ENCODE measurements around the gene DOK5.
"Not testable (repeated sequence)": the region's sequence is repeated elsewhere in the genome, so short reads cannot be mapped to it uniquely, and the experiment has no call there.

The DOK5 gene

GRCh38 chr20:54432966-54433365, 42.4 kb upstream of the DOK5 start:
- Histone ChIP-seq H3K4me3 (ENCODE audit: low read length) (no peak overlapping the region), H4K20me1 (ENCODE audit: control insufficient read depth, insufficient read depth, low read depth, low read length) (no peaks in the 10 kb centered on the region), H3K9me3 (ENCODE audit: control insufficient read depth, insufficient read depth, low read length) (no peaks in the 10 kb centered on the region), H3K27ac (ENCODE audit: low read depth, low read length) (no peak overlapping the region), H3K36me3 (ENCODE audit: control insufficient read depth, low read length) (no peaks in the 10 kb centered on the region), H3F3A (ENCODE audit: control insufficient read depth, insufficient read depth) (no peaks in the 10 kb centered on the region), H3K79me2 (ENCODE audit: control insufficient read depth, low read length) (no peaks in the 10 kb centered on the region), H3K4me2 (ENCODE audit: low read length) (no peak overlapping the region), H3K9me2 (replicated peaks; ENCODE audit: control insufficient read depth, low read length) (no peaks in the 10 kb centered on the region), H3K27me3 (ENCODE audit: control insufficient read depth, low read length) (no peaks in the 10 kb centered on the region), H3K4me1 (ENCODE audit: control insufficient read depth, low read length) (no peaks in the 10 kb centered on the region)
- no peak for TF ChIP-seq CTCF (IDR thresholded peaks at IDR 0.05; ENCODE audit: low read depth, low read length, poor library complexity, severe bottlenecking)
- TF ChIP-seq EZH2phosphoT487 (IDR thresholded peaks at IDR 0.05; ENCODE audit: borderline replicate concordance, low read length), result no peak

- Histone ChIP-seq H3F3A (ENCODE audit: control insufficient read depth, insufficient read depth) (no peaks in the 10 kb centered on the region), H3K4me2 (ENCODE audit: low read length) (no peak overlapping the region), H4K20me1 (ENCODE audit: control insufficient read depth, insufficient read depth, low read depth, low read length) (no peaks in the 10 kb centered on the region), H3K36me3 (ENCODE audit: control insufficient read depth, low read length) (no peaks in the 10 kb centered on the region), H3K27ac (ENCODE audit: low read depth, low read length) (no peak overlapping the region), H3K27me3 (ENCODE audit: control insufficient read depth, low read length) (no peaks in the 10 kb centered on the region), H3K9me2 (replicated peaks; ENCODE audit: control insufficient read depth, low read length) (no peaks in the 10 kb centered on the region), H3K4me1 (ENCODE audit: control insufficient read depth, low read length) (no peaks in the 10 kb centered on the region), H3K79me2 (ENCODE audit: control insufficient read depth, low read length) (no peaks in the 10 kb centered on the region), H3K4me3 (ENCODE audit: low read length) (no peak overlapping the region), H3K9me3 (ENCODE audit: control insufficient read depth, insufficient read depth, low read length) (no peaks in the 10 kb centered on the region)
- TF ChIP-seq EZH2phosphoT487 (IDR thresholded peaks at IDR 0.05; ENCODE audit: borderline replicate concordance, low read length), result no peak
- TF ChIP-seq CTCF (IDR thresholded peaks at IDR 0.05; ENCODE audit: low read depth, low read length, poor library complexity, severe bottlenecking), result no peak
Observed at GRCh38 chr20:54433636-54434035, 41.8 kb upstream of the DOK5 start.

GRCh38 chr20:54434196-54434595, 41.2 kb upstream of the DOK5 start:
- no peaks in the 10 kb centered on the region for H4K20me1 ChIP-seq (ENCODE audit: control insufficient read depth, insufficient read depth, low read depth, low read length)
- H3K27me3 ChIP-seq (ENCODE audit: control insufficient read depth, low read length), result no peaks in the 10 kb centered on the region
- no peak overlapping the region for H3K27ac ChIP-seq (ENCODE audit: low read depth, low read length)
- H3K4me3 ChIP-seq (ENCODE audit: low read length), result no peak overlapping the region
- H3K36me3 ChIP-seq (ENCODE audit: control insufficient read depth, low read length), result no peaks in the 10 kb centered on the region
- no peaks in the 10 kb centered on the region for H3K79me2 ChIP-seq (ENCODE audit: control insufficient read depth, low read length)
- H3K9me2 ChIP-seq (replicated peaks; ENCODE audit: control insufficient read depth, low read length), result no peaks in the 10 kb centered on the region
- no peaks in the 10 kb centered on the region for H3K9me3 ChIP-seq (ENCODE audit: control insufficient read depth, insufficient read depth, low read length)
- no peak for TF ChIP-seq EZH2phosphoT487 (IDR thresholded peaks at IDR 0.05; ENCODE audit: borderline replicate concordance, low read length)
- TF ChIP-seq CTCF (IDR thresholded peaks at IDR 0.05; ENCODE audit: low read depth, low read length, poor library complexity, severe bottlenecking), result no peak
- no peak overlapping the region for H3K4me2 ChIP-seq (ENCODE audit: low read length)
- no peaks in the 10 kb centered on the region for H3K4me1 ChIP-seq (ENCODE audit: control insufficient read depth, low read length)
- no peaks in the 10 kb centered on the region for H3F3A ChIP-seq (ENCODE audit: control insufficient read depth, insufficient read depth)

- Histone ChIP-seq H3K4me3 (ENCODE audit: low read length) (no peak overlapping the region), H4K20me1 (ENCODE audit: control insufficient read depth, insufficient read depth, low read depth, low read length) (no peaks in the 10 kb centered on the region), H3K4me1 (ENCODE audit: control insufficient read depth, low read length) (no peaks in the 10 kb centered on the region), H3K9me3 (ENCODE audit: control insufficient read depth, insufficient read depth, low read length) (no peaks in the 10 kb centered on the region), H3K27ac (ENCODE audit: low read depth, low read length) (no peak overlapping the region), H3K79me2 (ENCODE audit: control insufficient read depth, low read length) (no peaks in the 10 kb centered on the region), H3K27me3 (ENCODE audit: control insufficient read depth, low read length) (no peaks in the 10 kb centered on the region), H3F3A (ENCODE audit: control insufficient read depth, insufficient read depth) (no peaks in the 10 kb centered on the region), H3K4me2 (ENCODE audit: low read length) (no peak overlapping the region), H3K9me2 (replicated peaks; ENCODE audit: control insufficient read depth, low read length) (no peaks in the 10 kb centered on the region), H3K36me3 (ENCODE audit: control insufficient read depth, low read length) (no peaks in the 10 kb centered on the region)
- no peak for TF ChIP-seq CTCF (IDR thresholded peaks at IDR 0.05; ENCODE audit: low read depth, low read length, poor library complexity, severe bottlenecking)
- no peak for TF ChIP-seq EZH2phosphoT487 (IDR thresholded peaks at IDR 0.05; ENCODE audit: borderline replicate concordance, low read length)
Observed at GRCh38 chr20:54435015-54435414, 40.4 kb upstream of the DOK5 start.

- H3K27me3 ChIP-seq (ENCODE audit: control insufficient read depth, low read length); H4K20me1 ChIP-seq (ENCODE audit: control insufficient read depth, insufficient read depth, low read depth, low read length); H3K4me2 ChIP-seq (ENCODE audit: low read length); H3K9me3 ChIP-seq (ENCODE audit: control insufficient read depth, insufficient read depth, low read length); H3K4me1 ChIP-seq (ENCODE audit: control insufficient read depth, low read length); H3K27ac ChIP-seq (ENCODE audit: low read depth, low read length); H3K36me3 ChIP-seq (ENCODE audit: control insufficient read depth, low read length); H3F3A ChIP-seq (ENCODE audit: control insufficient read depth, insufficient read depth); H3K4me3 ChIP-seq (ENCODE audit: low read length); H3K9me2 ChIP-seq (replicated peaks; ENCODE audit: control insufficient read depth, low read length); H3K79me2 ChIP-seq (ENCODE audit: control insufficient read depth, low read length): not testable (repeated sequence)
Observed at GRCh38 chr20:54436410-54436809, 39.0 kb upstream of the DOK5 start.

Measured in DOHH2 (cell line).